HEK293 (cell line): Measurements from ENCODE around the gene RASAL2.

Experiments
- SALL2 ChIP-seq: fragments of 450-650 bp; formaldehyde crosslinking; IDR thresholded peaks from 2 replicates; pipeline ENCODE4 v1.5.0; 2017; ENCODE audit warnings: missing biosample characterization, mild to moderate bottlenecking, missing genetic modification characterization, borderline replicate concordance
- ZFP41 ChIP-seq: fragments of 450-650 bp; formaldehyde crosslinking; IDR thresholded peaks from 2 replicates; pipeline ENCODE4 v1.5.1; 2016; ENCODE audit warnings: missing biosample characterization, missing genetic modification characterization, borderline replicate concordance
- ZNF561 ChIP-seq: fragments of 450-650 bp; IDR thresholded peaks from 2 replicates; pipeline ENCODE4 v1.5.1; 2018; ENCODE audit warnings: missing biosample characterization, missing genetic modification characterization, borderline replicate concordance
- TF ChIP-seq, protein P1 (sequence below): fragments of 450-650 bp; formaldehyde crosslinking; IDR thresholded peaks from 2 replicates; pipeline ENCODE4 v1.5.1; 2016; ENCODE audit warnings: missing biosample characterization, missing genetic modification characterization
- TF ChIP-seq, protein P2 (sequence below): fragments of 450-650 bp; formaldehyde crosslinking; IDR thresholded peaks from 2 replicates; pipeline ENCODE4 v1.5.1; 2016; ENCODE audit warnings: missing biosample characterization, missing genetic modification characterization, low read depth

DNA sequence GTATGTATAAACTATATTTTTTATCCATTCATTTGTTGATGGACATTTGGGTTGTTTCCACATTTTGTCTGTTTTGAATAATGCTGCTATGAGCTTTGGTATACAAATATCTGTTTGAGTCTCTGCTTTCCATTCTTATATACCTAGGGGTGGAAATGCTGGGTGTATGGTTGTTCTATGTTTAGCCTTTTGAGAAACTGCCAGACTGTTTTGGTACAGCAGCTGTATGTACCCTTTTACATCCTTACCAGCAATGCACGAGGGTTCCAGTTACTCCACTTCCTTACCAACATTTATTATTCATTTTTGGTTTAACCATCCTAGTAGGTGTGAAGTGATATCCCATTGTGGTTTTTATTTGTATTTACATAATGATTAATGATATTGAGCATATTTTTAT, 13.9 kb downstream of the RASAL2 start:
- TF ChIP-seq, protein P1, sequence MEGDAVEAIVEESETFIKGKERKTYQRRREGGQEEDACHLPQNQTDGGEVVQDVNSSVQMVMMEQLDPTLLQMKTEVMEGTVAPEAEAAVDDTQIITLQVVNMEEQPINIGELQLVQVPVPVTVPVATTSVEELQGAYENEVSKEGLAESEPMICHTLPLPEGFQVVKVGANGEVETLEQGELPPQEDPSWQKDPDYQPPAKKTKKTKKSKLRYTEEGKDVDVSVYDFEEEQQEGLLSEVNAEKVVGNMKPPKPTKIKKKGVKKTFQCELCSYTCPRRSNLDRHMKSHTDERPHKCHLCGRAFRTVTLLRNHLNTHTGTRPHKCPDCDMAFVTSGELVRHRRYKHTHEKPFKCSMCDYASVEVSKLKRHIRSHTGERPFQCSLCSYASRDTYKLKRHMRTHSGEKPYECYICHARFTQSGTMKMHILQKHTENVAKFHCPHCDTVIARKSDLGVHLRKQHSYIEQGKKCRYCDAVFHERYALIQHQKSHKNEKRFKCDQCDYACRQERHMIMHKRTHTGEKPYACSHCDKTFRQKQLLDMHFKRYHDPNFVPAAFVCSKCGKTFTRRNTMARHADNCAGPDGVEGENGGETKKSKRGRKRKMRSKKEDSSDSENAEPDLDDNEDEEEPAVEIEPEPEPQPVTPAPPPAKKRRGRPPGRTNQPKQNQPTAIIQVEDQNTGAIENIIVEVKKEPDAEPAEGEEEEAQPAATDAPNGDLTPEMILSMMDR (tag by site-specific recombination), result no peak
- TF ChIP-seq SALL2 (tag by site-specific recombination) (no peak), ZFP41 (tag by site-specific recombination) (no peak), ZNF561 (tag by site-specific recombination) (no peak)
- TF ChIP-seq, protein P2, sequence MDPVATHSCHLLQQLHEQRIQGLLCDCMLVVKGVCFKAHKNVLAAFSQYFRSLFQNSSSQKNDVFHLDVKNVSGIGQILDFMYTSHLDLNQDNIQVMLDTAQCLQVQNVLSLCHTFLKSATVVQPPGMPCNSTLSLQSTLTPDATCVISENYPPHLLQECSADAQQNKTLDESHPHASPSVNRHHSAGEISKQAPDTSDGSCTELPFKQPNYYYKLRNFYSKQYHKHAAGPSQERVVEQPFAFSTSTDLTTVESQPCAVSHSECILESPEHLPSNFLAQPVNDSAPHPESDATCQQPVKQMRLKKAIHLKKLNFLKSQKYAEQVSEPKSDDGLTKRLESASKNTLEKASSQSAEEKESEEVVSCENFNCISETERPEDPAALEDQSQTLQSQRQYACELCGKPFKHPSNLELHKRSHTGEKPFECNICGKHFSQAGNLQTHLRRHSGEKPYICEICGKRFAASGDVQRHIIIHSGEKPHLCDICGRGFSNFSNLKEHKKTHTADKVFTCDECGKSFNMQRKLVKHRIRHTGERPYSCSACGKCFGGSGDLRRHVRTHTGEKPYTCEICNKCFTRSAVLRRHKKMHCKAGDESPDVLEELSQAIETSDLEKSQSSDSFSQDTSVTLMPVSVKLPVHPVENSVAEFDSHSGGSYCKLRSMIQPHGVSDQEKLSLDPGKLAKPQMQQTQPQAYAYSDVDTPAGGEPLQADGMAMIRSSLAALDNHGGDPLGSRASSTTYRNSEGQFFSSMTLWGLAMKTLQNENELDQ (tag by site-specific recombination), result no peak
